HepG2 (cell line): ENCODE results near the gene CIAPIN1. TPM values are rescaled to one million over a fixed set of nuclear protein-coding genes. Genes with fewer than 3 reads are reported as not detected.

Experiments used
- ATAD3A ChIP-seq: sonication (generic); formaldehyde crosslinking; IDR thresholded peaks from 2 replicates; pipeline ENCODE4 v1.4.0; 2020; ENCODE audit warnings: missing genetic modification reagents
- ATF3 ChIP-seq: sonication (generic); formaldehyde crosslinking; IDR thresholded peaks from 2 replicates; pipeline ENCODE4 v1.4.0; 2020; ENCODE audit warnings: missing genetic modification reagents
- CBFB ChIP-seq: sonication (generic); formaldehyde crosslinking; IDR thresholded peaks from 2 replicates; pipeline ENCODE4 v1.4.0; 2020; ENCODE audit warnings: missing genetic modification reagents
- CERS6 ChIP-seq: sonication (generic); formaldehyde crosslinking; IDR thresholded peaks from 2 replicates; pipeline ENCODE4 v1.5.0; 2020; ENCODE audit warnings: missing genetic modification reagents
- CREM ChIP-seq, 2 experiments: sonication (generic) in 1 of 2; formaldehyde crosslinking in 1 of 2; IDR thresholded peaks; 2 replicates each; pipeline versions ENCODE4 v1.4.0 to v1.6.1; 2016 to 2020; ENCODE audit warnings: antibody characterized with exemption in 1 of 2, mild to moderate bottlenecking in 1 of 2, missing genetic modification reagents in 1 of 2
- FOXA3 ChIP-seq: IDR thresholded peaks from 2 replicates; pipeline ENCODE4 v1.6.1; 2016; ENCODE audit warnings: missing genetic modification reagents, missing compliant biosample characterization
- GATA4 ChIP-seq: sonication (generic); IDR thresholded peaks from 2 replicates; pipeline ENCODE4 v1.6.1; 2016; ENCODE audit warnings: antibody characterized with exemption, low read depth, borderline replicate concordance
- GLI4 ChIP-seq: sonication (generic); formaldehyde crosslinking; IDR thresholded peaks from 2 replicates; pipeline ENCODE4 v1.5.1; 2020; ENCODE audit warnings: missing genetic modification reagents, mild to moderate bottlenecking, moderate library complexity, borderline replicate concordance
- GLMP ChIP-seq: sonication (generic); formaldehyde crosslinking; IDR thresholded peaks from 2 replicates; pipeline ENCODE4 v1.9.0; 2021; ENCODE audit warnings: missing genetic modification reagents, mild to moderate bottlenecking, borderline replicate concordance
- KDM5B ChIP-seq: sonication (generic); formaldehyde crosslinking; IDR thresholded peaks from 2 replicates; pipeline ENCODE4 v1.4.0; 2020; ENCODE audit warnings: missing genetic modification reagents, mild to moderate bottlenecking, borderline replicate concordance
- PAXIP1 ChIP-seq: sonication (generic); formaldehyde crosslinking; conservative IDR thresholded peaks from 2 replicates; pipeline ENCODE4 v1.4.0; 2020; ENCODE audit warnings: mild to moderate bottlenecking, missing genetic modification reagents, moderate library complexity
- RAD51 ChIP-seq: fragments of 450-650 bp; IDR thresholded peaks from 2 replicates; pipeline ENCODE4 v1.6.1; 2016; ENCODE audit warnings: borderline replicate concordance
- RCOR2 ChIP-seq: IDR thresholded peaks from 2 replicates; pipeline ENCODE4 v1.6.1; 2016; ENCODE audit warnings: missing biosample characterization, missing genetic modification reagents
- RFXAP ChIP-seq: sonication (generic); formaldehyde crosslinking; IDR thresholded peaks from 2 replicates; pipeline ENCODE4 v1.4.0; 2020; ENCODE audit warnings: missing genetic modification reagents, borderline replicate concordance
- SAFB2 ChIP-seq: sonication (generic); formaldehyde crosslinking; IDR thresholded peaks from 2 replicates; pipeline ENCODE4 v1.5.1; 2020; ENCODE audit warnings: missing genetic modification reagents, low read depth, mild to moderate bottlenecking, borderline replicate concordance
- SMAD1 ChIP-seq: sonication (generic); formaldehyde crosslinking; IDR thresholded peaks from 2 replicates; pipeline ENCODE4 v1.4.0; 2020; ENCODE audit warnings: missing genetic modification reagents, low read depth, mild to moderate bottlenecking, borderline replicate concordance
- SP1 ChIP-seq, 2 experiments: fragments of 450-650 bp in 1 of 2; sonication (generic) in 1 of 2; formaldehyde crosslinking in 1 of 2; IDR thresholded peaks; 2 replicates each; pipeline versions ENCODE4 v1.4.0 to v1.6.1; 2016 to 2020; ENCODE audit warnings: missing genetic modification reagents in 1 of 2
- UBTF ChIP-seq: sonication (generic); formaldehyde crosslinking; IDR thresholded peaks from 2 replicates; pipeline ENCODE4 v1.4.0; 2020; ENCODE audit warnings: mild to moderate bottlenecking, missing genetic modification reagents
- ZFP36 ChIP-seq: fragments of 150-350 bp; IDR thresholded peaks from 2 replicates; pipeline ENCODE4 v1.6.1; 2018; ENCODE audit warnings: borderline replicate concordance, low read length, low read depth; ENCODE audit not compliant: partially characterized antibody
- ZNF614 ChIP-seq: IDR thresholded peaks from 2 replicates; pipeline ENCODE4 v1.6.1; 2018; ENCODE audit warnings: missing biosample characterization, missing genetic modification reagents, inconsistent platforms, borderline replicate concordance
- polyA plus RNA-seq, 8 experiments: library from polyadenylated mRNA; depleted of rRNA in 3 of 8; stranded (reverse) in 7 of 8; unstranded in 1 of 8; fragments of >200 nt; fragmentation: Illumina TruSeq in 4 of 8; extraction: Trizol in 4 of 8; gene quantifications; 2 replicates each; pipeline versions ENCODE4 v1.2.1 to v1.2.3, GENCODE V29; 2011 to 2016; ENCODE audit warnings: low read depth in 4 of 8, missing spikeins in 1 of 8, mixed read lengths in 1 of 8; ENCODE audit not compliant: insufficient read depth in 1 of 8
- total RNA-seq, 5 experiments: library from RNA; depleted of rRNA; stranded (reverse); fragments of >200 nt; fragmentation: Illumina TruSeq; extraction: Trizol; gene quantifications; 2 replicates each; pipeline ENCODE4 v1.2.3, GENCODE V29; 2016; ENCODE audit warnings: low read depth in 1 of 5

CIAPIN1 gene
- total and polyA plus RNA-seq, 2 of the 13 experiments (the other 11 are each of a cell fraction or from before 2014, with no cell fraction given): 69.3 to 89.7 TPM

- no peak for TF ChIP-seq GLMP (CRISPR knock-in tag)
- TF ChIP-seq FOXA3 (CRISPR knock-in tag): peak; percentile 73
- no peak for TF ChIP-seq RAD51
- no peak for TF ChIP-seq ATAD3A (CRISPR knock-in tag)
- TF ChIP-seq UBTF (CRISPR knock-in tag): peak; percentile 47; the same call in 1 of the 2 replicates
- peak; percentile 76 for TF ChIP-seq CREM (IDR thresholded peaks at IDR 0.05)
- TF ChIP-seq CREM (CRISPR knock-in tag; IDR thresholded peaks at IDR 0.05): no peak
- TF ChIP-seq SP1 (IDR thresholded peaks at IDR 0.05): no peak
- TF ChIP-seq SP1 (CRISPR knock-in tag; IDR thresholded peaks at IDR 0.05): peak; percentile 10; the same call in 1 of the 2 replicates
- TF ChIP-seq SAFB2 (CRISPR knock-in tag): peak; percentile 70; the same call in 1 of the 2 replicates
- TF ChIP-seq KDM5B: no peak; the same call in 1 of the 2 replicates
- peak; percentile 96 for TF ChIP-seq PAXIP1 (CRISPR knock-in tag)
- no peak for TF ChIP-seq CBFB (CRISPR knock-in tag)
- TF ChIP-seq GLI4: 0 out of 2 replicates have a peak, but pooled peaks have one; percentile 82
- no peak for TF ChIP-seq CERS6 (CRISPR knock-in tag)
- TF ChIP-seq RFXAP: peak; percentile 87
- TF ChIP-seq SMAD1: no peak
- TF ChIP-seq GATA4: peak; percentile 14; the same call in 1 of the 2 replicates
- peak; percentile 76; the same call in 1 of the 2 replicates for TF ChIP-seq RCOR2 (CRISPR knock-in tag)
- no peak for TF ChIP-seq ZFP36
- TF ChIP-seq ATF3 (CRISPR knock-in tag): 0 out of 2 replicates have a peak, but pooled peaks have one; percentile 47
- TF ChIP-seq ZNF614 (CRISPR knock-in tag): no peak
These were observed 24.9 kb upstream of the CIAPIN1 start (continued) for GRCh38 chr16:57471852-57472664.
